GM21423 (cell line): ENCODE data around the gene KMT2C.

Experiments used
- ATAC-seq: cut with Tn5 transposase; IDR thresholded peaks from one replicate; pipeline ENCODE4 v1.9.1; 2021; ENCODE audit warnings: mild to moderate bottlenecking, moderate library complexity; ENCODE audit not compliant: unreplicated experiment

The KMT2C gene

GRCh38 chr7:152148706-152149105, 287.1 kb downstream of the KMT2C start:
- ATAC-seq: no peak

- ATAC-seq: no peak
Observed at GRCh38 chr7:152145853-152146466, 289.8 kb downstream of the KMT2C start.

GRCh38 chr7:152144557-152145245, 291.1 kb downstream of the KMT2C start:
- ATAC-seq: no peak

- ATAC-seq: no peak
Observed at GRCh38 chr7:152142976-152143595, 292.7 kb downstream of the KMT2C start.

GRCh38 chr7:152140560-152140959, 295.2 kb downstream of the KMT2C start:
- no peak for ATAC-seq

- ATAC-seq: no peak
Observed at GRCh38 chr7:152140067-152140466, 295.7 kb downstream of the KMT2C start.

- no peak for ATAC-seq
Observed at GRCh38 chr7:152137476-152138025, 298.3 kb downstream of the KMT2C start.

GRCh38 chr7:152136686-152137085, 299.1 kb downstream of the KMT2C start:
- ATAC-seq: no peak

GRCh38 chr7:152133804-152134203, 302.0 kb downstream of the KMT2C start:
- ATAC-seq: no peak

GRCh38 chr7:152132812-152133211, 303.0 kb downstream of the KMT2C start:
- ATAC-seq: no peak

- ATAC-seq: no peak
Observed at GRCh38 chr7:152131981-152132494, 303.8 kb downstream of the KMT2C start.

GRCh38 chr7:152130658-152131590, 304.9 kb downstream of the KMT2C start:
- ATAC-seq: no peak

GRCh38 chr7:152129682-152130081, 306.1 kb downstream of the KMT2C start:
- ATAC-seq: no peak

- no peak for ATAC-seq
Observed at GRCh38 chr7:152128741-152129461, 306.9 kb downstream of the KMT2C start.

- no peak for ATAC-seq
Observed at GRCh38 chr7:152128252-152128651, 307.6 kb downstream of the KMT2C start.

GRCh38 chr7:152127229-152127628, 308.6 kb downstream of the KMT2C start:
- no peak for ATAC-seq

GRCh38 chr7:152126741-152127140, 309.1 kb downstream of the KMT2C start:
- ATAC-seq: no peak

GRCh38 chr7:152122540-152122939, 313.3 kb downstream of the KMT2C start:
- no peak for ATAC-seq

GRCh38 chr7:152121432-152121831, 314.4 kb downstream of the KMT2C start:
- ATAC-seq: no peak

- no peak for ATAC-seq
Observed at GRCh38 chr7:152120776-152121175, 315.0 kb downstream of the KMT2C start.
